Lower leg skin (tissue), 4 donors: ENCODE data around the gene SF3B5. TPM values are rescaled to one million over a fixed set of nuclear protein-coding genes. Genes with fewer than 3 reads are reported as not detected.
A peak's percentile ranks its signal among the peaks of the same experiment; 100 is the strongest.

Source experiments
- DNase-seq, 2 donors: peaks; one replicate each; pipeline ENCODE4 v3.0.0-alpha.2; 2019; ENCODE audit warnings: low spot score in 2 of 2
- H3K4me3 ChIP-seq: fragments of 200-600 bp; sonication (generic); 2 replicates; pipeline ENCODE4 v1.5.1; 2017; ENCODE audit warnings: mild to moderate bottlenecking, low read depth; ENCODE audit not compliant: poor library complexity, severe bottlenecking
- POLR2A ChIP-seq, 2 donors: fragments of 450-650 bp; IDR thresholded peaks; one replicate each; pipeline ENCODE4 v1.6.1; 2016 to 2017; ENCODE audit warnings: antibody characterized with exemption in 2 of 2, mild to moderate bottlenecking in 1 of 2, moderate library complexity in 1 of 2
- WGBS, 2 donors: methylation state at CpG; one replicate each; pipeline ENCODE4 v1.1.5; 2018; 5-methylcytosine and 5-hydroxymethylcytosine counted together
- intact Hi-C: fragments of 100-400 bp; cut with DNase I; formaldehyde crosslinking; loops from one replicate; pipeline ENCODE4 v1.15.0; 2023; ENCODE audit warnings: low total_unique reads
- total RNA-seq, 4 donors: library from RNA; depleted of rRNA; stranded (reverse); fragments of >200 nt; gene quantifications; one replicate each; pipeline ENCODE4 v1.1.0, GENCODE V29; 2016
- TF ChIP-seq, protein P1 (sequence below), 3 donors: fragments of 450-650 bp; IDR thresholded peaks; one replicate each; pipeline ENCODE4 v1.5.1; 2016; ENCODE audit warnings: antibody characterized with exemption in 3 of 3, mild to moderate bottlenecking in 3 of 3, moderate library complexity in 2 of 3

Gene SF3B5
- 100 to 1,000 TPM in 3 of 4 donors, 10 to 100 TPM in 1; 97.7 to 161 (median 120) TPM for total RNA-seq

GRCh38 chr6:144095134-144096002 lies at the start of gene SF3B5:
TSS of gene SF3B5 (minus strand) at chr6:144095573. CDS start at chr6:144095497, 76 bp downstream.
- peak; percentile 99 to 100 for DNase-seq
- H3K4me3 ChIP-seq, result peak within 1 kb of the TSS; percentile 80
- TF ChIP-seq POLR2A (IDR thresholded peaks at IDR 0.05), result peak in 1 of 2 donors; percentile 48
- TF ChIP-seq, protein P1, sequence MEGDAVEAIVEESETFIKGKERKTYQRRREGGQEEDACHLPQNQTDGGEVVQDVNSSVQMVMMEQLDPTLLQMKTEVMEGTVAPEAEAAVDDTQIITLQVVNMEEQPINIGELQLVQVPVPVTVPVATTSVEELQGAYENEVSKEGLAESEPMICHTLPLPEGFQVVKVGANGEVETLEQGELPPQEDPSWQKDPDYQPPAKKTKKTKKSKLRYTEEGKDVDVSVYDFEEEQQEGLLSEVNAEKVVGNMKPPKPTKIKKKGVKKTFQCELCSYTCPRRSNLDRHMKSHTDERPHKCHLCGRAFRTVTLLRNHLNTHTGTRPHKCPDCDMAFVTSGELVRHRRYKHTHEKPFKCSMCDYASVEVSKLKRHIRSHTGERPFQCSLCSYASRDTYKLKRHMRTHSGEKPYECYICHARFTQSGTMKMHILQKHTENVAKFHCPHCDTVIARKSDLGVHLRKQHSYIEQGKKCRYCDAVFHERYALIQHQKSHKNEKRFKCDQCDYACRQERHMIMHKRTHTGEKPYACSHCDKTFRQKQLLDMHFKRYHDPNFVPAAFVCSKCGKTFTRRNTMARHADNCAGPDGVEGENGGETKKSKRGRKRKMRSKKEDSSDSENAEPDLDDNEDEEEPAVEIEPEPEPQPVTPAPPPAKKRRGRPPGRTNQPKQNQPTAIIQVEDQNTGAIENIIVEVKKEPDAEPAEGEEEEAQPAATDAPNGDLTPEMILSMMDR (IDR thresholded peaks at IDR 0.05), result no peak
- 0 to 1% methylated on average over 55 to 60 of the region's 60 CpGs for WGBS, 2 donors
- intact Hi-C loops, result no loop called here

GRCh38 chr6:144144996-144145395 lies 49.6 kb upstream of the SF3B5 start:
- WGBS, 2 donors, result 76 to 82% methylated on average over 1 of the region's 1 CpG
- no peak for DNase-seq
- no peak overlapping the region for H3K4me3 ChIP-seq
- TF ChIP-seq, protein P1 (IDR thresholded peaks at IDR 0.05), result no peak
- no peak for TF ChIP-seq POLR2A (IDR thresholded peaks at IDR 0.05)
- intact Hi-C loops, result no loop called here

DNA sequence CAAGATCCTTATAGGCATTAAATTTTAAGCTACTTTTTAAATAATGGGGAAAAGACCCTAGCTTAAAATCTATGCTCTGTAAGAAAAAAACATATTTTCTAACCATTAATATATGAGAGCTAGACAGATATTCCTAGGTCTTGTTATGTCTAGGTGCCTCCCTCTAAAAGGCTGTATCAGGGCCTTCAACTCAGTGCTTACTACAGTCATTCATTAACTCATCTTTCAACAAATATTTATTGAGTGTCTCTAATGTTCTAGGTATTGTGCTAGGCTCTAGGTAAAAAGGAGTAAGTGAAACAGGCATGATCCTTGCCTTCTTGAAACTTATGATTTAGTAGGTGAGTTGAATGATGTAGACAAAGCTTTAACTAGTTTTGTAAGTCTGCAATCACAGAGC lies 48.5 kb upstream of the SF3B5 start:
- TF ChIP-seq, protein P1 (IDR thresholded peaks at IDR 0.05), result no peak
- TF ChIP-seq POLR2A (IDR thresholded peaks at IDR 0.05), result no peak
- no peak overlapping the region for H3K4me3 ChIP-seq
- intact Hi-C loops, result no loop called here
- DNase-seq, result no peak

- no peak overlapping the region for H3K4me3 ChIP-seq
- TF ChIP-seq, protein P1 (IDR thresholded peaks at IDR 0.05), result no peak
- no peak for TF ChIP-seq POLR2A (IDR thresholded peaks at IDR 0.05)
- 92 to 97% methylated on average over 1 of the region's 1 CpG for WGBS, 2 donors
- DNase-seq, result no peak
- intact Hi-C loops, result no loop called here
Measured at GRCh38 chr6:144143106-144143505, 47.7 kb upstream of the SF3B5 start.

DNA sequence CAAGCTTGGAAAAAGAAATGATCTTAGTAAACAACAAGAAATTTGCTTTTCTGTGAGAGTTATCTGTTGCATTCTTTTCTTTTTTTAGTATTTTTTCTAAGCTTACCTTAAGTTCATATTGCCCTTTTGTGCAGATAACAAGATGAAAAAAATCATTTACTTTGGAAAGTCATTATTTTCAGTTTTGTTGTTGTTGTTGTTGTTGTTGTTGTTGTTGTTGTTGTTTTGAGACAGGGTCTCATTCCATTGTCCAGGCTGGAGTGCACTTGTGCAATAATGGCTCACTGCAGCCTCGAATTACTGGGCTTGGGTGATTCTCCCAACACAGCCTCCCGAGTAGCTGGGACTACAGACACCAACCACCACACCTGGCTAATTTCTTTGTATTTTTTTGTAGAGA lies 46.1 kb upstream of the SF3B5 start:
- H3K4me3 ChIP-seq, result no peak overlapping the region
- no peak for DNase-seq
- no peak for TF ChIP-seq POLR2A (IDR thresholded peaks at IDR 0.05)
- TF ChIP-seq, protein P1 (IDR thresholded peaks at IDR 0.05), result no peak
- intact Hi-C loops, result no loop called here
- WGBS, 2 donors, result 85 to 92% methylated on average over 2 of the region's 2 CpGs
